ENCODE results near the gene BIN2. TPM values are rescaled to one million over a fixed set of nuclear protein-coding genes. Genes with fewer than 3 reads are reported as not detected.

The BIN2 gene
- total and polyA plus RNA-seq, 2 of the 4 experiments (the other 2 are of a cell fraction), result not detected

DNA sequence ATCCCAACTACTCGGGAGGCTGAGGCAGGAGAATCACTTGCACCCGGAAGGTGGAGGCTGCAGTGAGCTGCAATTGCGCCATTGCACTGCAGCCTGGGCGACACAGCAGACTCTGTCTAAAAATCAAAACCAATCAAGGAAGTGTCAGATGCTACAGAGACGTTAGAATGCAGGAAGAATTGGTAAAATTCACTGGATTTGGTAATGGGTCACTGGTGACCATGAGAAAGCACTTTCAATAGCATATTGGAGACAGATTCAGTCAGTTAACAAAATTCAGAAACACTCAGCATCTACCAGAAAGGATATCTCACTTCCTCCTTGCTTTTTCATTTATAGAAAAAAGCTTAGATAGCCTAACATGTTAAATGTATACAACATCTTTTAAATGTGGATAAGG is 17.5 kb downstream of the BIN2 start:
- H3K36me3 ChIP-seq (ENCODE audit: control insufficient read depth, insufficient read depth, low read length), result no peaks in the 10 kb centered on the region
- BruUV-seq (replicated peaks), result no TSS peak
- H2BK5ac ChIP-seq (ENCODE audit: low read depth, low read length, poor library complexity, severe bottlenecking), result no peak overlapping the region
- H3K18ac ChIP-seq (ENCODE audit: low read depth, low read length), result no peak overlapping the region
- intact Hi-C loops (cut with micrococcal nuclease), result no loop called here
- no peak overlapping the region for H2BK20ac ChIP-seq (ENCODE audit: low read depth, low read length)
- no peak overlapping the region for H2AK5ac ChIP-seq (ENCODE audit: low read depth, low read length)
- H3K4me3 ChIP-seq (ENCODE audit: insufficient read depth, low read depth, low read length), result no peak overlapping the region
- no peak overlapping the region for H3K27ac ChIP-seq (ENCODE audit: insufficient read depth, low read length)
- H4K5ac ChIP-seq (ENCODE audit: low read depth, low read length), result no peak overlapping the region
- dilution Hi-C loops (cut with HindIII; ENCODE audit: low sequenced_read_pairs, unreplicated experiment), result no loop called here
- 100% methylated on average over 2 of the region's 5 CpGs; no CpG with 5 or more reads in 1 of the 2 experiments for WGBS, 2 experiments (ENCODE audit: extremely low coverage in 2 of 2, insufficient read length in 1 of 2)
- no peaks in the 10 kb centered on the region for H3K79me1 ChIP-seq (ENCODE audit: low read depth in 1 of 2, low read length in 2 of 2)
- no peak overlapping the region for H4K8ac ChIP-seq (ENCODE audit: low read depth in 2 of 2, low read length in 2 of 2)
- no peak overlapping the region for H3K23ac ChIP-seq (ENCODE audit: low read depth, low read length)
- DNase-seq, result no peak
- H3K9me1 ChIP-seq (ENCODE audit: insufficient read depth, low read length), result 0 out of 2 replicates have a peak, but pooled peaks cover 4% of the 10 kb centered on the region
- no peak overlapping the region for H3K4ac ChIP-seq (ENCODE audit: low read depth, low read length)
- H2BK15ac ChIP-seq (ENCODE audit: low read depth, low read length), result no peak overlapping the region
- no peak overlapping the region for H3K56ac ChIP-seq (ENCODE audit: extremely low read depth, insufficient read depth, low read length)
- ATAC-seq (ENCODE audit: low read depth), result no peak
- H2AFZ ChIP-seq (replicated peaks; ENCODE audit: low read length, poor library complexity), result no peak overlapping the region
- H4K91ac ChIP-seq (ENCODE audit: insufficient read depth, low read depth, low read length), result no peak overlapping the region
- TF ChIP-seq MXI1 (IDR thresholded peaks at IDR 0.05; ENCODE audit: borderline replicate concordance, low read depth, low read length) (no peak), RFX5 (IDR thresholded peaks at IDR 0.05; ENCODE audit: low read depth, low read length) (no peak), SMC3 (IDR thresholded peaks at IDR 0.05; ENCODE audit: low read depth, low read length) (no peak), MAZ (IDR thresholded peaks at IDR 0.05; ENCODE audit: borderline replicate concordance, low read depth, low read length) (no peak), POLR2A (IDR thresholded peaks at IDR 0.05; ENCODE audit: low read depth, low read length) (no peak), RCOR1 (IDR thresholded peaks at IDR 0.05; ENCODE audit: insufficient replicate concordance, low read length) (no peak), RAD21 (IDR thresholded peaks at IDR 0.05; ENCODE audit: low read length) (no peak), NFE2L2 (IDR thresholded peaks at IDR 0.05; ENCODE audit: low read depth, low read length) (no peak), CHD1 (IDR thresholded peaks at IDR 0.05; ENCODE audit: low read depth, low read length) (no peak), FOS (IDR thresholded peaks at IDR 0.05; ENCODE audit: low read depth, low read length) (no peak), ELK1 (IDR thresholded peaks at IDR 0.05; ENCODE audit: borderline replicate concordance, low read depth, low read length) (no peak), CEBPB (IDR thresholded peaks at IDR 0.05; ENCODE audit: low read depth, low read length) (no peak), MAFK (IDR thresholded peaks at IDR 0.05; ENCODE audit: low read depth, low read length) (no peak), BHLHE40 (IDR thresholded peaks at IDR 0.05; ENCODE audit: low read depth, low read length) (no peak)
- TF ChIP-seq, protein P1, sequence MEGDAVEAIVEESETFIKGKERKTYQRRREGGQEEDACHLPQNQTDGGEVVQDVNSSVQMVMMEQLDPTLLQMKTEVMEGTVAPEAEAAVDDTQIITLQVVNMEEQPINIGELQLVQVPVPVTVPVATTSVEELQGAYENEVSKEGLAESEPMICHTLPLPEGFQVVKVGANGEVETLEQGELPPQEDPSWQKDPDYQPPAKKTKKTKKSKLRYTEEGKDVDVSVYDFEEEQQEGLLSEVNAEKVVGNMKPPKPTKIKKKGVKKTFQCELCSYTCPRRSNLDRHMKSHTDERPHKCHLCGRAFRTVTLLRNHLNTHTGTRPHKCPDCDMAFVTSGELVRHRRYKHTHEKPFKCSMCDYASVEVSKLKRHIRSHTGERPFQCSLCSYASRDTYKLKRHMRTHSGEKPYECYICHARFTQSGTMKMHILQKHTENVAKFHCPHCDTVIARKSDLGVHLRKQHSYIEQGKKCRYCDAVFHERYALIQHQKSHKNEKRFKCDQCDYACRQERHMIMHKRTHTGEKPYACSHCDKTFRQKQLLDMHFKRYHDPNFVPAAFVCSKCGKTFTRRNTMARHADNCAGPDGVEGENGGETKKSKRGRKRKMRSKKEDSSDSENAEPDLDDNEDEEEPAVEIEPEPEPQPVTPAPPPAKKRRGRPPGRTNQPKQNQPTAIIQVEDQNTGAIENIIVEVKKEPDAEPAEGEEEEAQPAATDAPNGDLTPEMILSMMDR (conservative IDR thresholded peaks at IDR 0.05; ENCODE audit: low read depth, low read length), result no peak
- TF ChIP-seq, protein P2, sequence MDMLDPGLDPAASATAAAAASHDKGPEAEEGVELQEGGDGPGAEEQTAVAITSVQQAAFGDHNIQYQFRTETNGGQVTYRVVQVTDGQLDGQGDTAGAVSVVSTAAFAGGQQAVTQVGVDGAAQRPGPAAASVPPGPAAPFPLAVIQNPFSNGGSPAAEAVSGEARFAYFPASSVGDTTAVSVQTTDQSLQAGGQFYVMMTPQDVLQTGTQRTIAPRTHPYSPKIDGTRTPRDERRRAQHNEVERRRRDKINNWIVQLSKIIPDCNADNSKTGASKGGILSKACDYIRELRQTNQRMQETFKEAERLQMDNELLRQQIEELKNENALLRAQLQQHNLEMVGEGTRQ (IDR thresholded peaks at IDR 0.05; ENCODE audit: low read depth, low read length), result no peak
- H2BK120ac ChIP-seq (ENCODE audit: low read depth, low read length), result no peak overlapping the region
- in situ Hi-C loops (cut with MboI; ENCODE audit: low sequenced_read_pairs), result no loop called here
- H3K9me3 ChIP-seq (ENCODE audit: control insufficient read depth, insufficient read depth, low read length), result no peaks in the 10 kb centered on the region
- no peak overlapping the region for H2AK9ac ChIP-seq (replicated peaks; ENCODE audit: low read depth, low read length, poor library complexity)
- H3K14ac ChIP-seq (replicated peaks; ENCODE audit: low read depth, low read length), result no peak overlapping the region
- H3K4me2 ChIP-seq (ENCODE audit: low read depth, low read length), result no peak overlapping the region
- H4K20me1 ChIP-seq (ENCODE audit: insufficient read depth, low read length), result no peaks in the 10 kb centered on the region
- H3K9ac ChIP-seq (ENCODE audit: low read depth, low read length), result no peak overlapping the region
- peaks cover 2% of the 10 kb centered on the region; the same call in 1 of the 2 replicates for H3K4me1 ChIP-seq (ENCODE audit: control insufficient read depth, insufficient read depth, low read length)
- H3K27me3 ChIP-seq (ENCODE audit: control insufficient read depth, insufficient read depth, low read length), result peaks cover 8% of the 10 kb centered on the region
- CTCF ChIA-PET, result interaction anchor here (1.0 kb wide), 2 partner anchors 35 to 54 kb away, joined by 3 read pairs; no protein-coding TSS in a partner anchor
- POLR2A ChIA-PET (ENCODE audit: unreplicated experiment), result no interaction called here

All from IMR-90 (cell line).